HT-29 (cell line): ENCODE measurements around the gene UTP20. TPM values are rescaled to one million over a fixed set of nuclear protein-coding genes. Genes with fewer than 3 reads are reported as not detected.

Source experiments
- DNase-seq: peaks from one replicate; pipeline ENCODE4 v3.0.0-alpha.2; 2015; ENCODE audit warnings: low spot score
- small RNA-seq: library from RNA; depleted of rRNA; stranded (forward); fragments of <200 nt; gene quantifications from one replicate; pipeline ENCODE3, GENCODE V24; 2014
- total RNA-seq: library from RNA; depleted of rRNA; stranded (reverse); fragments of >200 nt; shearing (Covaris generic); gene quantifications from 2 replicates; pipeline ENCODE4 v1.2.3, GENCODE V29; 2014; rRNA removed

UTP20 gene
- total RNA-seq, 1 experiment from 2014 or later = 8.0 TPM

- DNase-seq = no peak
Measured at GRCh38 chr12:101436136-101436535, 156.2 kb downstream of the UTP20 start.

Small RNA genes within 50 kb of the gene (small RNA-seq; reads per million reads assigned to genes)
- gene RNU6-1068P = not detected
- not detected for gene RPS27P23

Other genes with a start within 250 kb of the UTP20 start
- gene SLC5A8, start 69.9 kb upstream of the UTP20 start, total RNA-seq = not detected in 2 replicates
- gene ARL1, start 127.7 kb downstream of the UTP20 start, total RNA-seq = 29.6 and 32.6 TPM in 2 replicates
- gene SPIC, start 195.2 kb downstream of the UTP20 start, total RNA-seq = not detected in 2 replicates